Neural cell (in vitro differentiated cells): ENCODE measurements around the gene PLCB4.

Experiments used
- CTCF ChIP-seq: fragments of 450-650 bp; IDR thresholded peaks from 2 replicates; pipeline ENCODE4 v1.5.1; 2014; ENCODE audit warnings: antibody characterized with exemption, mild to moderate bottlenecking, moderate library complexity; ENCODE audit not compliant: poor library complexity, severe bottlenecking
- EZH2 ChIP-seq: fragments of 200-600, 300-800 bp; shearing (Covaris generic), sonication (generic); IDR thresholded peaks from 2 replicates; pipeline ENCODE4 v1.6.1; 2014; ENCODE audit warnings: antibody characterized with exemption, low read length, borderline replicate concordance, mild to moderate bottlenecking; ENCODE audit not compliant: insufficient read depth, poor library complexity, severe bottlenecking
- MXI1 ChIP-seq: fragments of 450-650 bp; conservative IDR thresholded peaks from 2 replicates; pipeline ENCODE4 v1.6.1; 2014; ENCODE audit warnings: antibody characterized with exemption, mild to moderate bottlenecking; ENCODE audit not compliant: poor library complexity, severe bottlenecking
- RAD21 ChIP-seq: fragments of 450-650 bp; conservative IDR thresholded peaks from 2 replicates; pipeline ENCODE4 v1.6.1; 2014; ENCODE audit warnings: antibody characterized with exemption, mild to moderate bottlenecking, moderate library complexity
- REST ChIP-seq: IDR thresholded peaks from 2 replicates; pipeline ENCODE4 v1.6.1; 2012; ENCODE audit warnings: borderline replicate concordance
- SMC3 ChIP-seq: fragments of 450-650 bp; conservative IDR thresholded peaks from 2 replicates; pipeline ENCODE4 v1.6.1; 2014; ENCODE audit warnings: antibody characterized with exemption, mild to moderate bottlenecking, moderate library complexity; ENCODE audit not compliant: poor library complexity
- TAF1 ChIP-seq: IDR thresholded peaks from 2 replicates; pipeline ENCODE4 v1.6.1; 2012; ENCODE audit warnings: low read depth

GRCh38 chr20:9163251-9163650 lies 94.4 kb downstream of the PLCB4 start:
- TF ChIP-seq TAF1 (no peak), CTCF (no peak), RAD21 (no peak), REST (no peak), SMC3 (no peak), EZH2 (no peak), MXI1 (no peak)
